Measurements from ENCODE around the gene SLC6A5.

SLC6A5 gene

DNA sequence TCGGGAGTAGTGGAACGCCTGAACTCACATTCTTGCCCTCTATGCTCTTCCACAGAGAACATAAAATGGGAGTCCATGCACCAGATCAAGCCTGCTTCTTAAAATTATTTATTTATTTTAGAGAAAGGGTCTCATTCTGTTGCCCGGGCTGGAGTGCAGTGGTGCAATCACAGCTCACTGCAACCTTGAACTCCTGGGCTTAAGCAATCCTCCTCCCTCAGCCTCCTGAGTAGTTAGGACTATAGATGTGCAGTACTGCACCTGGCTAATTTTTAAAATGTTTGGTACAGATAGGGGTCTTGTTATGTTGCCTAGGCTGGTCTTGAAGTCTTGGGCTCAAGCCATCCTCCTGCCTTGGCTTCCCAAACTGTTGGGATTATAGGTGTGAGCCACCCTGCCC is 13.0 kb downstream of the SLC6A5 start:
- TF ChIP-seq, protein P1, sequence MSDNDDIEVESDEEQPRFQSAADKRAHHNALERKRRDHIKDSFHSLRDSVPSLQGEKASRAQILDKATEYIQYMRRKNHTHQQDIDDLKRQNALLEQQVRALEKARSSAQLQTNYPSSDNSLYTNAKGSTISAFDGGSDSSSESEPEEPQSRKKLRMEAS (IDR thresholded peaks at IDR 0.05; ENCODE audit: low read depth, low read length), result no peak
- TF ChIP-seq POLR2A (IDR thresholded peaks at IDR 0.05; ENCODE audit: extremely low read depth, insufficient read length) (no peak), MYC (IDR thresholded peaks at IDR 0.05; ENCODE audit: low read depth, low read length) (no peak)
- TF ChIP-seq, protein P2, sequence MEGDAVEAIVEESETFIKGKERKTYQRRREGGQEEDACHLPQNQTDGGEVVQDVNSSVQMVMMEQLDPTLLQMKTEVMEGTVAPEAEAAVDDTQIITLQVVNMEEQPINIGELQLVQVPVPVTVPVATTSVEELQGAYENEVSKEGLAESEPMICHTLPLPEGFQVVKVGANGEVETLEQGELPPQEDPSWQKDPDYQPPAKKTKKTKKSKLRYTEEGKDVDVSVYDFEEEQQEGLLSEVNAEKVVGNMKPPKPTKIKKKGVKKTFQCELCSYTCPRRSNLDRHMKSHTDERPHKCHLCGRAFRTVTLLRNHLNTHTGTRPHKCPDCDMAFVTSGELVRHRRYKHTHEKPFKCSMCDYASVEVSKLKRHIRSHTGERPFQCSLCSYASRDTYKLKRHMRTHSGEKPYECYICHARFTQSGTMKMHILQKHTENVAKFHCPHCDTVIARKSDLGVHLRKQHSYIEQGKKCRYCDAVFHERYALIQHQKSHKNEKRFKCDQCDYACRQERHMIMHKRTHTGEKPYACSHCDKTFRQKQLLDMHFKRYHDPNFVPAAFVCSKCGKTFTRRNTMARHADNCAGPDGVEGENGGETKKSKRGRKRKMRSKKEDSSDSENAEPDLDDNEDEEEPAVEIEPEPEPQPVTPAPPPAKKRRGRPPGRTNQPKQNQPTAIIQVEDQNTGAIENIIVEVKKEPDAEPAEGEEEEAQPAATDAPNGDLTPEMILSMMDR (IDR thresholded peaks at IDR 0.05; ENCODE audit: low read depth, low read length), result no peak
- no peak overlapping the region for H3K4me3 ChIP-seq (ENCODE audit: low read depth, low read length)
- no peak for DNase-seq (ENCODE audit: low read depth)

DNA sequence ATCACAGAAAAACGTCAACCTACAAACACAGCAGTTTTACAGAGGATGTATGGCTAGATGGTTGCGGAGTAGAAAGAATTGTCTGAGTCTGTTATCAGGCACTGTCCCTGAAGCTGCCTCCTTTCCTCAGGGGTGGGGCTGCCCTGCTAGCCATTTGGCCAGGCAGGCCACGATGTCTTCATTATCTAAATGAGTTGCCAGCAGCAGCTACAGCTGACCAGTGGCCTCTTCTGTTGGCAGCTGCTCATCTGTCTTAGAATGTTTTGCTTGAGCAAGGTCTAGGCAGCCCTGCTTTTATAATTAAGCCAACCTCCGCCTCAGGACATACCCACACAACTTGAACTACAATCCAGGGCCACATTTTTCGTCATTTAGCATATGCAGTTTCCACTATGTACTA is 17.5 kb downstream of the SLC6A5 start:
- H3K4me3 ChIP-seq (ENCODE audit: low read depth, low read length), result no peak overlapping the region
- no peak for DNase-seq (ENCODE audit: low read depth)
- TF ChIP-seq, protein P2 (IDR thresholded peaks at IDR 0.05; ENCODE audit: low read depth, low read length), result no peak
- TF ChIP-seq MYC (IDR thresholded peaks at IDR 0.05; ENCODE audit: low read depth, low read length) (no peak), POLR2A (IDR thresholded peaks at IDR 0.05; ENCODE audit: extremely low read depth, insufficient read length) (no peak)
- TF ChIP-seq, protein P1 (IDR thresholded peaks at IDR 0.05; ENCODE audit: low read depth, low read length), result no peak

DNA sequence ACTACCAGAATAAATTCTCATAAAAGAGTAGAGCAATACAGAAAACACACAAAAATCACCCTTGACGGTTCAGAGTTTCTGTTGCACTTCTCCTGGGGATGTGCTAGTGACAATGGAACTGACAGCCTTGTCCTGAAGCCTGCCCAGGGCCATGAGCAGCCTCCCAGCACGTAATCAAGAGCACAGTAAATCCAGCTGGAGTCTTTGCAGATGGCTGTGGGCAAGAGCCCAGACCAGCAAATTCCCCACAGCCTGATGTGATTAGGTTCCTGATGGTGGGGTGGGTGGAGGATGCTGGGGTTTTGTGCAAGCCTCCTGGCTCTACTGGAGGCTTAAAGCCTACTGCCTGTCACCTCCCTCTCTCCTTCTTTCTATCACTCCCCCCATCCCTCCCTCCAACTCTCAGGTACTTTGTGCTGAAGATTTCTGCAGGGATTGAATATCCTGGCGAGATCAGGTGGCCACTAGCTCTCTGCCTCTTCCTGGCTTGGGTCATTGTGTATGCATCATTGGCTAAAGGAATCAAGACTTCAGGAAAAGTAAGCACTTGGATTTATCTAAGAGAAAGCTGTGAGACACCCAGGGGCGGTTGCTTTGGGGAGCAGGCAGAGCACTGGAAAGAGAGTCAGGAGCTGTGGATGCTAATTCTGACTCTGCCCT is 18.1 kb downstream of the SLC6A5 start:
- H3K4me3 ChIP-seq (ENCODE audit: low read depth, low read length), result no peak overlapping the region
- no peak for TF ChIP-seq POLR2A (IDR thresholded peaks at IDR 0.05; ENCODE audit: extremely low read depth, insufficient read length)
- TF ChIP-seq MYC (IDR thresholded peaks at IDR 0.05; ENCODE audit: low read depth, low read length), result no peak
- no peak for DNase-seq (ENCODE audit: low read depth)

DNA sequence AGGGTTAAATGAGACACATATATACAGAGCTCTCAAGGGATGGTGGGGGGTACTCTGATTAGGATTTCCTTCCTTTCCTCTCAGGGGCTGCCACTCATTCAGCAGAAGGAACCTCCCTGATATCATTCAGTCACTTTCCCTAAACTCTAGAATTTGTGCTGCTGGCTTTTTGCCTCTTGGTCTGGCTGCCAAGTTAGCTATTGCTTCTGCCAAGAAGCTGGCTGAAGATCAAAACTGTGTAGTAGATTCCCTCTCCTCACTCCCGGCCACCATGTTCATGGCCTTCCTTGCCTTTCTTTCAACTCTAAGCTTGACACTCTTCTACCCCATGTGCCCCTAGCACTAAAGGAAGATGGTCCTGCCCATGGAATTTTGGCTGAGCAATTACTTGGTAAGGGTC is 18.7 kb downstream of the SLC6A5 start:
- no peak overlapping the region for H3K4me3 ChIP-seq (ENCODE audit: low read depth, low read length)
- TF ChIP-seq POLR2A (IDR thresholded peaks at IDR 0.05; ENCODE audit: extremely low read depth, insufficient read length), result no peak
- TF ChIP-seq, protein P2 (IDR thresholded peaks at IDR 0.05; ENCODE audit: low read depth, low read length), result no peak
- TF ChIP-seq, protein P1 (IDR thresholded peaks at IDR 0.05; ENCODE audit: low read depth, low read length), result no peak
- no peak for TF ChIP-seq MYC (IDR thresholded peaks at IDR 0.05; ENCODE audit: low read depth, low read length)
- no peak for DNase-seq (ENCODE audit: low read depth)

DNA sequence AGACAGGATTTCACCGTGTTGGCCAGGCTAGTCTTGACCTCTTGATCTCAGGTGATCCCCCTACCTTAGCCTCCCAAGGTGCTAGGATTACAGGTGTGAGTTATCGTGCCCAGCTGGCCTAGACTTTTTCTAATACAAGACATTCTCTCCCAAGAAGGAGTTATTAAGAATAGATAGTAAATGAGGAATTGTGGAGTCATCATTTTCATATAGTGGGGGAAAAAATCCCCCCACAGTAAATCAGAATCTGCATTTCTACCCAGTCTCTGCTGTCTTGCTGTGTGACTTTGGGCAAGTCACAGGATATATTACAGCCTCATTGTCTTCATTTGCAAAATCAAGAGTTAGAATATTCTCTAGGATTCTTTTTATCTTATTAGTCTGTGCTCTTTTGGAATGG is 21.6 kb downstream of the SLC6A5 start:
- TF ChIP-seq POLR2A (IDR thresholded peaks at IDR 0.05; ENCODE audit: extremely low read depth, insufficient read length), result no peak
- TF ChIP-seq, protein P1 (IDR thresholded peaks at IDR 0.05; ENCODE audit: low read depth, low read length), result no peak
- TF ChIP-seq MYC (IDR thresholded peaks at IDR 0.05; ENCODE audit: low read depth, low read length), result no peak
- TF ChIP-seq, protein P2 (IDR thresholded peaks at IDR 0.05; ENCODE audit: low read depth, low read length), result no peak
- H3K4me3 ChIP-seq (ENCODE audit: low read depth, low read length), result no peak overlapping the region
- DNase-seq (ENCODE audit: low read depth), result no peak

DNA sequence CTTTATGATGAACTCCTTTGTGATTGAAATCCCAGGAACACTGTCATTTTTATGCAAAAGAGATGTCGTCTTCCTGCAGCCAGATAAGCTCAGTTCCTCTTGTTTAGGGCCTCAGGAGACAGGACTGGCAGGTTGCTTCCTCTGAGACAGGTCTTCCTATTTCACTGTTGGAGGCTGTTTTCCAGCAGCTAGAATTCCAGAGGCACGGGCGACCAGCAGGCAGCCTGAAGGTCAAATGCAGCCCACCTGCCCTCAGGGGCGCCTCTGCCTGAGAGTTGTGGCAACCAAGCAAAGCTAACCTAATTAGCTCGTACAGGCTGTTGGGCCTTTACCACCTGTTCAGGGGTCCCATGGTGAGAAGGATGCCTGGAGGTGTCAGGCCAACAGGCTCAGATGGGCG is 22.3 kb downstream of the SLC6A5 start:
- H3K4me3 ChIP-seq (ENCODE audit: low read depth, low read length), result no peak overlapping the region
- TF ChIP-seq MYC (IDR thresholded peaks at IDR 0.05; ENCODE audit: low read depth, low read length) (no peak), POLR2A (IDR thresholded peaks at IDR 0.05; ENCODE audit: extremely low read depth, insufficient read length) (no peak)
- TF ChIP-seq, protein P2 (IDR thresholded peaks at IDR 0.05; ENCODE audit: low read depth, low read length), result no peak
- TF ChIP-seq, protein P1 (IDR thresholded peaks at IDR 0.05; ENCODE audit: low read depth, low read length), result no peak
- DNase-seq (ENCODE audit: low read depth), result no peak

Measured in NB4 (cell line).